ENCODE measurements around the gene BAIAP3. TPM values are rescaled to one million over a fixed set of nuclear protein-coding genes. Genes with fewer than 3 reads are reported as not detected.

Gene BAIAP3
- total and polyA plus RNA-seq, 2 donors (not counting 3 experiments of a cell fraction or from before 2014, with no cell fraction given), result 0.36 to 0.66 TPM

- Histone ChIP-seq H3K27me3 (ENCODE audit: control insufficient read depth in 2 of 2, insufficient read depth in 2 of 2, low read length in 2 of 2) (no peaks in the 10 kb centered on the region), H3K36me3 (ENCODE audit: control insufficient read depth in 2 of 2, extremely low read depth in 1 of 2, insufficient read depth in 2 of 2, low read length in 2 of 2) (peaks cover 19 to 76% of the 10 kb centered on the region in 2 experiments), H3K4me1 (ENCODE audit: control insufficient read depth, extremely low read depth, insufficient read depth, low read length) (no peaks in the 10 kb centered on the region), H3K9me3 (replicated peaks; ENCODE audit: control insufficient read depth, insufficient read depth, low read length) (no peaks in the 10 kb centered on the region), H3K79me2 (ENCODE audit: control insufficient read depth, insufficient read depth, low read length) (peaks cover 39% of the 10 kb centered on the region), H3K9ac (replicated peaks; ENCODE audit: extremely low read depth, insufficient read depth, low read length) (no peak overlapping the region), H2AFZ (ENCODE audit: low read depth, low read length) (no peak overlapping the region), H3K27ac (ENCODE audit: insufficient read depth, low read depth, low read length) (no peak overlapping the region), H3K4me3 (replicated peaks in 1 of 3; ENCODE audit: insufficient read depth in 1 of 3, low read depth in 1 of 3, low read length in 3 of 3) (no peak overlapping the region), H3K9me1 (replicated peaks; ENCODE audit: control insufficient read depth, extremely low read depth, insufficient read depth, low read length) (no peaks in the 10 kb centered on the region), H4K20me1 (replicated peaks; ENCODE audit: control insufficient read depth, extremely low read depth, insufficient read depth, low read length) (no peaks in the 10 kb centered on the region), H3K4me2 (ENCODE audit: insufficient read depth, low read length) (no peak overlapping the region)
- POLR2A ChIA-PET, result no interaction called here
- CTCF ChIA-PET, result no interaction called here
- dilution Hi-C loops (cut with MboI; ENCODE audit: extremely low pct_ligation_motif_present, low sequenced_read_pairs), result no loop called here
- TF ChIP-seq POLR2AphosphoS5 (IDR thresholded peaks at IDR 0.05; ENCODE audit: insufficient read depth, low read depth, low read length) (no peak), FOS (IDR thresholded peaks at IDR 0.05; ENCODE audit: borderline replicate concordance, insufficient read depth, low read length) (no peak), CTCF (IDR thresholded peaks at IDR 0.05; ENCODE audit: extremely low read depth in 1 of 2, insufficient read depth in 1 of 2, low read depth in 1 of 2, low read length in 2 of 2) (no peak), POLR2A (IDR thresholded peaks at IDR 0.05; ENCODE audit: low read depth, low read length) (no peak), GATA2 (IDR thresholded peaks at IDR 0.05; ENCODE audit: insufficient read depth, insufficient read length, low read depth, low read length) (no peak), MAX (IDR thresholded peaks at IDR 0.05; ENCODE audit: insufficient read depth, insufficient read length) (no peak), JUN (IDR thresholded peaks at IDR 0.05; ENCODE audit: borderline replicate concordance, insufficient read depth, insufficient read length, low read depth) (no peak), EZH2 (IDR thresholded peaks at IDR 0.05; ENCODE audit: borderline replicate concordance, low read depth, low read length, severe bottlenecking) (no peak), MYC (IDR thresholded peaks at IDR 0.05; ENCODE audit: low read depth, low read length) (no peak)
- BruUV-seq (replicated peaks), result no TSS peak
- no peak for FAIRE-seq
- DNase-seq (ENCODE audit: low read depth, low spot score), result no peak
- intact Hi-C loops (cut with micrococcal nuclease), result no loop called here
These were observed 14.4 kb upstream of the BAIAP3 start for GRCh38 chr16:1319041-1319440.
